Measurements from ENCODE around the gene KCTD17. TPM values are rescaled to one million over a fixed set of nuclear protein-coding genes. Genes with fewer than 3 reads are reported as not detected.

The KCTD17 gene
- total RNA-seq, 1 donor from 2014 or later: 24.2 TPM

- intact Hi-C loops (cut with DNase I): no loop called here
- H3K4me3 ChIP-seq: peak overlapping the region; percentile 9
- no peak for DNase-seq
Observed at GRCh38 chr22:37032134-37032534, 19.4 kb upstream of the KCTD17 start.

GRCh38 chr22:37032535-37033460 lies 18.7 kb upstream of the KCTD17 start:
- Histone ChIP-seq H3K27ac (peak overlapping the region; percentile 62), H3K4me1 (peaks cover 43% of the 10 kb centered on the region), H3K4me3 (peak overlapping the region; percentile 9), H3K9me3 (no peaks in the 10 kb centered on the region), H3K27me3 (ENCODE audit: low read depth) (peaks cover 5% of the 10 kb centered on the region), H3K36me3 (peaks cover 30% of the 10 kb centered on the region)
- TF ChIP-seq CTCF (IDR thresholded peaks at IDR 0.05): no peak
- intact Hi-C loops (cut with DNase I): no loop called here
- ATAC-seq (peak; percentile 93 to 95), DNase-seq (peak; percentile 88)

More at GRCh38 chr22:37032134-37032534, 19.4 kb upstream of the KCTD17 start:
- Histone ChIP-seq H3K27ac (peak overlapping the region; percentile 62), H3K27me3 (ENCODE audit: low read depth) (no peaks in the 10 kb centered on the region), H3K9me3 (no peaks in the 10 kb centered on the region), H3K4me1 (peaks cover 36% of the 10 kb centered on the region), H3K36me3 (peaks cover 37% of the 10 kb centered on the region)
- no peak for TF ChIP-seq CTCF (IDR thresholded peaks at IDR 0.05)
- ATAC-seq: peak; percentile 63 to 67

- Histone ChIP-seq H3K4me3 (no peak overlapping the region), H3K9me3 (no peaks in the 10 kb centered on the region), H3K36me3 (peaks cover 23% of the 10 kb centered on the region), H3K27ac (peak overlapping the region; percentile 25), H3K4me1 (peaks cover 43% of the 10 kb centered on the region), H3K27me3 (ENCODE audit: low read depth) (peaks cover 5% of the 10 kb centered on the region)
- no peak for ATAC-seq
- no peak for TF ChIP-seq CTCF (IDR thresholded peaks at IDR 0.05)
- intact Hi-C loops (cut with DNase I): no loop called here
- no peak for DNase-seq
Observed at GRCh38 chr22:37033605-37034430, 17.7 kb upstream of the KCTD17 start.

- intact Hi-C loops (cut with DNase I): no loop called here
- Histone ChIP-seq H3K27ac (no peak overlapping the region), H3K36me3 (no peaks in the 10 kb centered on the region), H3K4me3 (no peak overlapping the region), H3K9me3 (no peaks in the 10 kb centered on the region), H3K27me3 (ENCODE audit: low read depth) (peaks cover 5% of the 10 kb centered on the region), H3K4me1 (peaks cover 42% of the 10 kb centered on the region)
- ATAC-seq (no peak), DNase-seq (no peak)
- no peak for TF ChIP-seq CTCF (IDR thresholded peaks at IDR 0.05)
Observed at GRCh38 chr22:37036655-37037377, 14.7 kb upstream of the KCTD17 start.

- no peak overlapping the region for H3K4me3 ChIP-seq
- peaks cover 5% of the 10 kb centered on the region for H3K27me3 ChIP-seq (ENCODE audit: low read depth)
- no peak for TF ChIP-seq CTCF (IDR thresholded peaks at IDR 0.05)
- H3K9me3 ChIP-seq: no peaks in the 10 kb centered on the region
- DNase-seq: no peak
- peaks cover 33% of the 10 kb centered on the region for H3K4me1 ChIP-seq
- no peaks in the 10 kb centered on the region for H3K36me3 ChIP-seq
- no peak for ATAC-seq
- intact Hi-C loops (cut with DNase I): no loop called here
- no peak overlapping the region for H3K27ac ChIP-seq
Observed at GRCh38 chr22:37037669-37038068, 13.9 kb upstream of the KCTD17 start.
